ENCODE results near the gene PLXNA4. TPM values are rescaled to one million over a fixed set of nuclear protein-coding genes. Genes with fewer than 3 reads are reported as not detected.

The PLXNA4 gene
- polyA plus RNA-seq, 2 of the 4 experiments (the other 2 are of a cell fraction): 0.12 to 0.34 TPM

- CTCF ChIA-PET: interaction anchor here (0.9 to 2.4 kb wide), 4 partner anchors 13 to 282 kb away, joined by 3 to 11 read pairs (median 4); no protein-coding TSS in a partner anchor
Measured at GRCh38 chr7:132226957-132227290, 349.3 kb downstream of the PLXNA4 start.

GRCh38 chr7:132226046-132226956 is 350.0 kb downstream of the PLXNA4 start:
- FAIRE-seq (no peak), DNase-seq (ENCODE audit: low read depth in 1 of 2, low spot score in 1 of 2) (peak; percentile 14 to 22), ATAC-seq (peak; percentile 65 to 75)
- peaks cover 15% of the 10 kb centered on the region for H3K4me1 ChIP-seq
- no peaks in the 10 kb centered on the region for H3K9me3 ChIP-seq
- POLR2A ChIA-PET: no interaction called here
- TF ChIP-seq FOSB (CRISPR knock-in tag; IDR thresholded peaks at IDR 0.05) (no peak), MAZ (IDR thresholded peaks at IDR 0.05; ENCODE audit: borderline replicate concordance, low read depth, low read length) (no peak), MAFK (IDR thresholded peaks at IDR 0.05; ENCODE audit: partially characterized antibody) (peak; percentile 2), ZC3H11A (IDR thresholded peaks at IDR 0.05) (no peak)
- WGBS (ENCODE audit: missing lambda C conversion rate): 79% methylated on average over 11 of the region's 11 CpGs
- CTCF ChIA-PET: interaction anchor here (0.7 to 2.4 kb wide), 5 partner anchors 12 to 367 kb away, joined by 3 to 11 read pairs (median 4); no protein-coding TSS in a partner anchor
- H3K4me3 ChIP-seq: no peak overlapping the region
- H3K27ac ChIP-seq: no peak overlapping the region; a peak in 2 of 6 replicates
- H3K4me2 ChIP-seq: no peak overlapping the region; the same call in 2 of the 3 replicates

More at GRCh38 chr7:132226957-132227290, 349.3 kb downstream of the PLXNA4 start:
- TF ChIP-seq GATA3 (IDR thresholded peaks at IDR 0.05; ENCODE audit: borderline replicate concordance): no peak
- no peak for TF ChIP-seq ZFP36 (IDR thresholded peaks at IDR 0.05; ENCODE audit: borderline replicate concordance, partially characterized antibody)
- TF ChIP-seq MYC (IDR thresholded peaks at IDR 0.05; ENCODE audit: borderline replicate concordance, low read length): no peak
- no peak for TF ChIP-seq EHF (CRISPR knock-in tag; IDR thresholded peaks at IDR 0.05)
- no peak for TF ChIP-seq CBX2 (IDR thresholded peaks at IDR 0.05; ENCODE audit: borderline replicate concordance, low read depth)
- no peak for TF ChIP-seq JUN (IDR thresholded peaks at IDR 0.05)
- no peak for TF ChIP-seq RCOR1 (IDR thresholded peaks at IDR 0.05; ENCODE audit: low read depth, low read length)
- no peak for TF ChIP-seq CHD2 (IDR thresholded peaks at IDR 0.05; ENCODE audit: low read length, partially characterized antibody)
- TF ChIP-seq HMGXB4 (CRISPR knock-in tag; IDR thresholded peaks at IDR 0.05; ENCODE audit: borderline replicate concordance): no peak
- POLR2A ChIA-PET: no interaction called here
- DNase-seq (ENCODE audit: low read depth in 1 of 2, low spot score in 1 of 2): no peak
- H3K4me2 ChIP-seq: no peak overlapping the region
- FAIRE-seq: no peak
- no peak for ATAC-seq
- H3K4me1 ChIP-seq: peaks cover 15% of the 10 kb centered on the region
- WGBS (ENCODE audit: missing lambda C conversion rate): 100% methylated on average over 1 of the region's 3 CpGs
- H3K27ac ChIP-seq: no peak overlapping the region
- H3K9me3 ChIP-seq: no peaks in the 10 kb centered on the region
- H3K4me3 ChIP-seq: no peak overlapping the region

- Histone ChIP-seq H3K4me3 (no peak overlapping the region), H3K4me1 (peaks cover 15% of the 10 kb centered on the region), H3K9me3 (no peaks in the 10 kb centered on the region), H3K4me2 (peak overlapping the region; percentile 48), H3K27ac (peak overlapping the region; percentile 35 to 38; a peak in 3 of 6 replicates)
- 22% methylated on average over 6 of the region's 8 CpGs for WGBS (ENCODE audit: missing lambda C conversion rate)
- DNase-seq (ENCODE audit: low read depth in 1 of 2, low spot score in 1 of 2) (peak; percentile 44 to 50), FAIRE-seq (no peak), ATAC-seq (peak in 1 of 2 experiments; percentile 71; a peak in 4 of 6 replicates)
- POLR2A ChIA-PET: no interaction called here
- 0 out of 2 replicates have a peak, but pooled peaks have one; percentile 13 for TF ChIP-seq MAX (IDR thresholded peaks at IDR 0.05)
- no peak for TF ChIP-seq ZFP36 (IDR thresholded peaks at IDR 0.05; ENCODE audit: borderline replicate concordance, partially characterized antibody)
- CTCF ChIA-PET: interaction anchor here (1.1 to 2.4 kb wide), 2 partner anchors 17 to 280 kb away, joined by 3 to 11 read pairs; no protein-coding TSS in a partner anchor
Measured at GRCh38 chr7:132225216-132226030, 350.8 kb downstream of the PLXNA4 start.

GRCh38 chr7:132221356-132221755 is 354.9 kb downstream of the PLXNA4 start:
- Histone ChIP-seq H3K4me3 (no peak overlapping the region), H3K4me2 (no peak overlapping the region), H3K9me3 (no peaks in the 10 kb centered on the region), H3K27ac (no peak overlapping the region), H3K4me1 (peaks cover 15% of the 10 kb centered on the region)
- POLR2A ChIA-PET: no interaction called here
- CTCF ChIA-PET: interaction anchor here (0.9 to 1.8 kb wide), 4 partner anchors 10 to 276 kb away, joined by 3 to 4 read pairs (median 4); no protein-coding TSS in a partner anchor
- DNase-seq (ENCODE audit: low read depth in 1 of 2, low spot score in 1 of 2) (no peak), FAIRE-seq (no peak), ATAC-seq (no peak)
- TF ChIP-seq MYC (IDR thresholded peaks at IDR 0.05; ENCODE audit: borderline replicate concordance, low read length) (no peak), HEYL (CRISPR knock-in tag; IDR thresholded peaks at IDR 0.05) (no peak), ELK1 (IDR thresholded peaks at IDR 0.05; ENCODE audit: low read depth, low read length) (no peak), NPAS2 (CRISPR knock-in tag; IDR thresholded peaks at IDR 0.05; ENCODE audit: borderline replicate concordance) (no peak), SREBF2 (IDR thresholded peaks at IDR 0.05) (no peak), BCL3 (IDR thresholded peaks at IDR 0.05) (no peak), USF2 (IDR thresholded peaks at IDR 0.05) (no peak), HOXB5 (CRISPR knock-in tag; IDR thresholded peaks at IDR 0.05) (no peak), EHMT2 (IDR thresholded peaks at IDR 0.05; ENCODE audit: low read depth) (no peak)

All from A549 (cell line).